ENCODE results near the gene SYT5. TPM values are rescaled to one million over a fixed set of nuclear protein-coding genes. Genes with fewer than 3 reads are reported as not detected.

Gene SYT5
- total and polyA plus RNA-seq, 9 of the 15 experiments (the other 6 are each of a cell fraction or from before 2014, with no cell fraction given), result 1.3 to 20.9 (median 8.8) TPM

DNA sequence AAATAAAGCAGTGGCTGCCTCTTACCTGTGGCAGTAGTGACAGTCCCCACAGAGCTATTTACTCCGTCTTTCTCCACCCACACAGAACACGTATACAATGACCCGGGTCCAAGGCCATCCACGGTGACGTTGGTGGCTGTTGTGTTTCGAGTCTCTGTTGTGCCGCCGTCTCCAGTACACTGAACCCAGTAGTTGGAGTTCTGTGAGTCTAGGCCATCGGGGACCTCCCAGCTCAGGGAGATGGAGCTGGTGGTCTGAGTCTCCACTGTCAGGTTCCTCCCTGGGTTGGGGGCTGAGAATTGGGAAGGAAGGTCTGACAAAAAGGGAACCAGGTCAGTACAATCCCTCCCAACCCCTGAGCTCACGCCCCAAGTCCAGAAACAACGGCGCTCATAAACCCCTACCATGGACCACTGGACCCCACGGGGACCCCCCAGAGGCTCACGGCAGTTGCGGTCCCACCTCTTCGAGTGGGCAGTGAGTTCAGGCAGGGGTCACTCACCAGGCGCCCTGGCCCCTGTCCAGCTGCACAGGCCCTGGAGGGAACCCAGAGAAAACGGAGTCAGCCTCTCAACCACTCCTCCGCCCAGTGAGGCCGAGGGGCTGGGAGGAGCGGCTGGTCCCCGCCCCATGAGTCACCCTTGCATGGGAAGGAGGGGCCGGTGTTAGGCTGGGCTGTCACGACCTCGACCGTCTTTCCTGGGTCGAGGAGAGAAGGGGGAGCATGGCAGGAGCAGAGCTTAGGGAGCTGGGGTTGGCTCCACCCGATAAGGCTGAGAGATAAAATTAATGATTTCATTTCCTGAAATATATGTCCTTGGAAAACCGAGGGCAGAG lies 26.8 kb upstream of the SYT5 start (continued):
- TF ChIP-seq, protein P1, sequence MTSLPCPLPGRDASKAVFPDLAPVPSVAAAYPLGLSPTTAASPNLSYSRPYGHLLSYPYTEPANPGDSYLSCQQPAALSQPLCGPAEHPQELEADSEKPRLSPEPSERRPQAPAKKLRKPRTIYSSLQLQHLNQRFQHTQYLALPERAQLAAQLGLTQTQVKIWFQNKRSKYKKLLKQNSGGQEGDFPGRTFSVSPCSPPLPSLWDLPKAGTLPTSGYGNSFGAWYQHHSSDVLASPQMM (CRISPR knock-in tag; IDR thresholded peaks at IDR 0.05), result no peak
- TF ChIP-seq KLF10 (CRISPR knock-in tag; IDR thresholded peaks at IDR 0.05) (no peak), RHOXF2B (CRISPR knock-in tag; conservative IDR thresholded peaks at IDR 0.05) (no peak), ZNF263 (CRISPR knock-in tag; IDR thresholded peaks at IDR 0.05; ENCODE audit: borderline replicate concordance) (peak; percentile 74), ILF3 (IDR thresholded peaks at IDR 0.05; ENCODE audit: borderline replicate concordance) (no peak), ZNF740 (CRISPR knock-in tag; IDR thresholded peaks at IDR 0.05) (no peak), ZNF740 (tag; IDR thresholded peaks at IDR 0.05) (no peak), NCOA6 (IDR thresholded peaks at IDR 0.05) (no peak), TEAD1 (CRISPR knock-in tag; IDR thresholded peaks at IDR 0.05) (no peak; a peak in 1 of 4 replicates), CHD1 (IDR thresholded peaks at IDR 0.05; ENCODE audit: low read length) (no peak), ZNF668 (CRISPR knock-in tag; IDR thresholded peaks at IDR 0.05) (no peak), NFXL1 (CRISPR knock-in tag; IDR thresholded peaks at IDR 0.05) (no peak)
- TF ChIP-seq, protein P2, sequence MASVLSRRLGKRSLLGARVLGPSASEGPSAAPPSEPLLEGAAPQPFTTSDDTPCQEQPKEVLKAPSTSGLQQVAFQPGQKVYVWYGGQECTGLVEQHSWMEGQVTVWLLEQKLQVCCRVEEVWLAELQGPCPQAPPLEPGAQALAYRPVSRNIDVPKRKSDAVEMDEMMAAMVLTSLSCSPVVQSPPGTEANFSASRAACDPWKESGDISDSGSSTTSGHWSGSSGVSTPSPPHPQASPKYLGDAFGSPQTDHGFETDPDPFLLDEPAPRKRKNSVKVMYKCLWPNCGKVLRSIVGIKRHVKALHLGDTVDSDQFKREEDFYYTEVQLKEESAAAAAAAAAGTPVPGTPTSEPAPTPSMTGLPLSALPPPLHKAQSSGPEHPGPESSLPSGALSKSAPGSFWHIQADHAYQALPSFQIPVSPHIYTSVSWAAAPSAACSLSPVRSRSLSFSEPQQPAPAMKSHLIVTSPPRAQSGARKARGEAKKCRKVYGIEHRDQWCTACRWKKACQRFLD (CRISPR knock-in tag; IDR thresholded peaks at IDR 0.05), result no peak
- TF ChIP-seq, protein P3, sequence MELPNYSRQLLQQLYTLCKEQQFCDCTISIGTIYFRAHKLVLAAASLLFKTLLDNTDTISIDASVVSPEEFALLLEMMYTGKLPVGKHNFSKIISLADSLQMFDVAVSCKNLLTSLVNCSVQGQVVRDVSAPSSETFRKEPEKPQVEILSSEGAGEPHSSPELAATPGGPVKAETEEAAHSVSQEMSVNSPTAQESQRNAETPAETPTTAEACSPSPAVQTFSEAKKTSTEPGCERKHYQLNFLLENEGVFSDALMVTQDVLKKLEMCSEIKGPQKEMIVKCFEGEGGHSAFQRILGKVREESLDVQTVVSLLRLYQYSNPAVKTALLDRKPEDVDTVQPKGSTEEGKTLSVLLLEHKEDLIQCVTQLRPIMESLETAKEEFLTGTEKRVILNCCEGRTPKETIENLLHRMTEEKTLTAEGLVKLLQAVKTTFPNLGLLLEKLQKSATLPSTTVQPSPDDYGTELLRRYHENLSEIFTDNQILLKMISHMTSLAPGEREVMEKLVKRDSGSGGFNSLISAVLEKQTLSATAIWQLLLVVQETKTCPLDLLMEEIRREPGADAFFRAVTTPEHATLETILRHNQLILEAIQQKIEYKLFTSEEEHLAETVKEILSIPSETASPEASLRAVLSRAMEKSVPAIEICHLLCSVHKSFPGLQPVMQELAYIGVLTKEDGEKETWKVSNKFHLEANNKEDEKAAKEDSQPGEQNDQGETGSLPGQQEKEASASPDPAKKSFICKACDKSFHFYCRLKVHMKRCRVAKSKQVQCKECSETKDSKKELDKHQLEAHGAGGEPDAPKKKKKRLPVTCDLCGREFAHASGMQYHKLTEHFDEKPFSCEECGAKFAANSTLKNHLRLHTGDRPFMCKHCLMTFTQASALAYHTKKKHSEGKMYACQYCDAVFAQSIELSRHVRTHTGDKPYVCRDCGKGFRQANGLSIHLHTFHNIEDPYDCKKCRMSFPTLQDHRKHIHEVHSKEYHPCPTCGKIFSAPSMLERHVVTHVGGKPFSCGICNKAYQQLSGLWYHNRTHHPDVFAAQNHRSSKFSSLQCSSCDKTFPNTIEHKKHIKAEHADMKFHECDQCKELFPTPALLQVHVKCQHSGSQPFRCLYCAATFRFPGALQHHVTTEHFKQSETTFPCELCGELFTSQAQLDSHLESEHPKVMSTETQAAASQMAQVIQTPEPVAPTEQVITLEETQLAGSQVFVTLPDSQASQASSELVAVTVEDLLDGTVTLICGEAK (IDR thresholded peaks at IDR 0.05), result 0 out of 2 replicates have a peak, but pooled peaks have one; percentile 41
- TF ChIP-seq, protein P3 (CRISPR knock-in tag; IDR thresholded peaks at IDR 0.05), result no peak
